HEK293 (cell line): ENCODE results near the gene VPS54.

Experiments used
- FEZF1 ChIP-seq: fragments of 450-650 bp; formaldehyde crosslinking; IDR thresholded peaks from 2 replicates; pipeline ENCODE4 v1.5.1; 2016; ENCODE audit warnings: missing biosample characterization, missing genetic modification characterization
- GFI1B ChIP-seq: fragments of 450-650 bp; formaldehyde crosslinking; IDR thresholded peaks from 2 replicates; pipeline ENCODE4 v1.5.1; 2016; ENCODE audit warnings: missing biosample characterization, missing genetic modification characterization
- ZNF169 ChIP-seq: fragments of 450-650 bp; formaldehyde crosslinking; IDR thresholded peaks from 2 replicates; pipeline ENCODE4 v1.5.1; 2016; ENCODE audit warnings: missing biosample characterization, missing genetic modification characterization
- ZNF175 ChIP-seq: fragments of 450-650 bp; formaldehyde crosslinking; IDR thresholded peaks from 2 replicates; pipeline ENCODE4 v1.5.1; 2016; ENCODE audit warnings: missing biosample characterization, missing genetic modification characterization
- ZNF202 ChIP-seq: fragments of 450-650 bp; formaldehyde crosslinking; IDR thresholded peaks from 2 replicates; pipeline ENCODE4 v1.5.1; 2016; ENCODE audit warnings: missing biosample characterization, missing genetic modification characterization, borderline replicate concordance
- ZNF248 ChIP-seq: fragments of 450-650 bp; formaldehyde crosslinking; IDR thresholded peaks from 2 replicates; pipeline ENCODE4 v1.5.1; 2017; ENCODE audit warnings: missing biosample characterization, missing genetic modification characterization
- ZNF426 ChIP-seq: fragments of 450-650 bp; formaldehyde crosslinking; IDR thresholded peaks from 2 replicates; pipeline ENCODE4 v1.5.1; 2017; ENCODE audit warnings: missing biosample characterization, missing genetic modification characterization, mild to moderate bottlenecking, inconsistent platforms, moderate library complexity
- ZNF529 ChIP-seq: fragments of 450-650 bp; formaldehyde crosslinking; IDR thresholded peaks from 2 replicates; pipeline ENCODE4 v1.5.1; 2017; ENCODE audit warnings: missing genetic modification characterization, missing biosample characterization; ENCODE audit not compliant: insufficient replicate concordance
- ZNF548 ChIP-seq: fragments of 450-650 bp; formaldehyde crosslinking; IDR thresholded peaks from 2 replicates; pipeline ENCODE4 v1.5.1; 2016; ENCODE audit warnings: missing biosample characterization, missing genetic modification characterization
- ZNF558 ChIP-seq: fragments of 450-650 bp; formaldehyde crosslinking; IDR thresholded peaks from 2 replicates; pipeline ENCODE4 v1.5.1; 2016; ENCODE audit warnings: missing biosample characterization, missing genetic modification characterization
- ZNF658 ChIP-seq: fragments of 450-650 bp; formaldehyde crosslinking; IDR thresholded peaks from 2 replicates; pipeline ENCODE4; 2016; ENCODE audit warnings: missing biosample characterization, missing genetic modification characterization
- ZNF664 ChIP-seq: fragments of 450-650 bp; formaldehyde crosslinking; IDR thresholded peaks from 2 replicates; pipeline ENCODE4 v1.5.1; 2016; ENCODE audit warnings: missing biosample characterization, missing genetic modification characterization
- TF ChIP-seq, protein P1 (sequence below): fragments of 450-650 bp; formaldehyde crosslinking; IDR thresholded peaks from 2 replicates; pipeline ENCODE4 v1.5.1; 2017; ENCODE audit warnings: missing biosample characterization, mild to moderate bottlenecking, missing genetic modification characterization, moderate library complexity
- TF ChIP-seq, protein P2 (sequence below): fragments of 450-650 bp; formaldehyde crosslinking; IDR thresholded peaks from 2 replicates; pipeline ENCODE4 v1.5.1; 2016; ENCODE audit warnings: missing biosample characterization, missing genetic modification characterization
- TF ChIP-seq, protein P3 (sequence below): fragments of 450-650 bp; formaldehyde crosslinking; IDR thresholded peaks from 2 replicates; pipeline ENCODE4 v1.5.1; 2017; ENCODE audit warnings: missing biosample characterization, missing genetic modification characterization
- TF ChIP-seq, protein P4 (sequence below): fragments of 450-650 bp; formaldehyde crosslinking; IDR thresholded peaks from 2 replicates; pipeline ENCODE4 v1.5.1; 2017; ENCODE audit warnings: missing biosample characterization, missing genetic modification characterization
- TF ChIP-seq, protein P5 (sequence below): fragments of 450-650 bp; formaldehyde crosslinking; IDR thresholded peaks from 2 replicates; pipeline ENCODE4 v1.5.1; 2016; ENCODE audit warnings: missing biosample characterization, missing genetic modification characterization
- TF ChIP-seq, protein P6 (sequence below): fragments of 450-650 bp; formaldehyde crosslinking; conservative IDR thresholded peaks from 2 replicates; pipeline ENCODE4 v1.5.1; 2016; ENCODE audit warnings: low read depth, missing biosample characterization, missing genetic modification characterization
- TF ChIP-seq, protein P7 (sequence below): fragments of 450-650 bp; formaldehyde crosslinking; IDR thresholded peaks from 2 replicates; pipeline ENCODE4 v1.5.1; 2016; ENCODE audit warnings: missing biosample characterization, missing genetic modification characterization, low read depth
- TF ChIP-seq, protein P8 (sequence below): fragments of 450-650 bp; formaldehyde crosslinking; IDR thresholded peaks from 2 replicates; pipeline ENCODE4; 2016; ENCODE audit warnings: missing biosample characterization, missing genetic modification characterization

Gene VPS54

DNA sequence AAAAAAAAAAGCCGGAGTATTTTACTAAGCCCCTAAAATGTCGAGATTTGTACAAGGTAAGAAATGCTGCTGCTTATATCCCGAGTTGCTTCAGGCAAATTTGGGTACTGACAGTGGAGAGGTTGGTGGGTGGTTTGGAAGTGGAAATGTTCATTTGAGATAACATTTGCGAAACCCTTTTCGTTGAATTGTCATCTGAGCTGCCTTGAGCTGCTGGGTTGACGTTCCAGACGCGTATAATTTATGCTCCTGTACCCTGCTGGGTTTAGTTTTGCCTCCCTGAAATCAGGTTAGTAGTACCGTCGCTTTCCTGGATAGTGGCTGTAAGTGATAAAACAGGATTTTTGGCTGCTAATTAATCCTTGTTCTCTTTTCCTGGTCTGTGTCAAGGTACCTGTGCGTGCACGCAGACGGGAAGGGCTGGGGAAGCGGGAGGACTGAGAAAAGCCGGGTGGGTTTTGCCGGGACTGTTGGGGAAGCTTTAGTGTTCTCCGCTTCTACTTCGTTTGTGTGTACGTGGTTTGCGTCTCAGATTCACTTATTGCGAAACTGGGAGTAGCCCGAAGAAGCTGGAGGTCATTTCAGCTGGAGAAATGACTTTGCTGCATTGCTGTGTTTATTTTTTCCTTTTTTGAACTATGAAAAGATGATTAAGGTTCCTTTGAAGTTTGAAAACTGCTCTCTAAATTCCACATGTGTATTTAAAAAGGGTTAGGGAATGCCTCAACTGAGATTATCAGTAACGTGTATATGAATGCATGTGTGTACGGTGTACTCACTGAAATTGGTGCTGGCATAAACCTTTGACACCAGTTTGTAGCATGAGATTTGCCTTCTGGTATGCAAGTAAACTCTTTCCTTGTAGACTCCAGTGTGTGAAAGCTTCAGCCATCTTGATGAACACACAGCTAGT, 176.8 kb downstream of the VPS54 start (continued):
- TF ChIP-seq, protein P1, sequence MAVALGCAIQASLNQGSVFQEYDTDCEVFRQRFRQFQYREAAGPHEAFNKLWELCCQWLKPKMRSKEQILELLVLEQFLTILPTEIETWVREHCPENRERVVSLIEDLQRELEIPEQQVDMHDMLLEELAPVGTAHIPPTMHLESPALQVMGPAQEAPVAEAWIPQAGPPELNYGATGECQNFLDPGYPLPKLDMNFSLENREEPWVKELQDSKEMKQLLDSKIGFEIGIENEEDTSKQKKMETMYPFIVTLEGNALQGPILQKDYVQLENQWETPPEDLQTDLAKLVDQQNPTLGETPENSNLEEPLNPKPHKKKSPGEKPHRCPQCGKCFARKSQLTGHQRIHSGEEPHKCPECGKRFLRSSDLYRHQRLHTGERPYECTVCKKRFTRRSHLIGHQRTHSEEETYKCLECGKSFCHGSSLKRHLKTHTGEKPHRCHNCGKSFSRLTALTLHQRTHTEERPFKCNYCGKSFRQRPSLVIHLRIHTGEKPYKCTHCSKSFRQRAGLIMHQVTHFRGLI (tag by site-specific recombination), result no peak
- TF ChIP-seq, protein P2, sequence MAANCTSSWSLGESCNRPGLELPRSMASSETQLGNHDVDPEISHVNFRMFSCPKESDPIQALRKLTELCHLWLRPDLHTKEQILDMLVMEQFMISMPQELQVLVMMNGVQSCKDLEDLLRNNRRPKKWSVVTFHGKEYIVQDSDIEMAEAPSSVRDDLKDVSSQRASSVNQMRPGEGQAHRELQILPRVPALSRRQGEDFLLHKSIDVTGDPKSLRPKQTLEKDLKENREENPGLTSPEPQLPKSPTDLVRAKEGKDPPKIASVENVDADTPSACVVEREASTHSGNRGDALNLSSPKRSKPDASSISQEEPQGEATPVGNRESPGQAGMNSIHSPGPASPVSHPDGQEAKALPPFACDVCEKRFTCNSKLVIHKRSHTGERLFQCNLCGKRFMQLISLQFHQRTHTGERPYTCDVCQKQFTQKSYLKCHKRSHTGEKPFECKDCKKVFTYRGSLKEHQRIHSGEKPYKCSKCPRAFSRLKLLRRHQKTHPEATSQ (tag by site-specific recombination), result no peak
- TF ChIP-seq, protein P3, sequence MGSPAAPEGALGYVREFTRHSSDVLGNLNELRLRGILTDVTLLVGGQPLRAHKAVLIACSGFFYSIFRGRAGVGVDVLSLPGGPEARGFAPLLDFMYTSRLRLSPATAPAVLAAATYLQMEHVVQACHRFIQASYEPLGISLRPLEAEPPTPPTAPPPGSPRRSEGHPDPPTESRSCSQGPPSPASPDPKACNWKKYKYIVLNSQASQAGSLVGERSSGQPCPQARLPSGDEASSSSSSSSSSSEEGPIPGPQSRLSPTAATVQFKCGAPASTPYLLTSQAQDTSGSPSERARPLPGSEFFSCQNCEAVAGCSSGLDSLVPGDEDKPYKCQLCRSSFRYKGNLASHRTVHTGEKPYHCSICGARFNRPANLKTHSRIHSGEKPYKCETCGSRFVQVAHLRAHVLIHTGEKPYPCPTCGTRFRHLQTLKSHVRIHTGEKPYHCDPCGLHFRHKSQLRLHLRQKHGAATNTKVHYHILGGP (tag by site-specific recombination), result peak; percentile 59; the same call in 1 of the 2 replicates
- TF ChIP-seq ZNF658 (tag by site-specific recombination) (no peak), ZNF548 (tag by site-specific recombination) (no peak), ZNF664 (tag by site-specific recombination) (no peak), ZNF558 (tag by site-specific recombination) (no peak), FEZF1 (tag by site-specific recombination) (no peak; the same call in 1 of the 2 replicates), ZNF202 (tag by site-specific recombination) (no peak), ZNF169 (no peak), ZNF426 (tag by site-specific recombination) (no peak), GFI1B (tag by site-specific recombination) (peak; percentile 15; the same call in 1 of the 2 replicates), ZNF175 (tag by site-specific recombination) (no peak), ZNF529 (tag by site-specific recombination) (no peak), ZNF248 (tag by site-specific recombination) (no peak)
- TF ChIP-seq, protein P4, sequence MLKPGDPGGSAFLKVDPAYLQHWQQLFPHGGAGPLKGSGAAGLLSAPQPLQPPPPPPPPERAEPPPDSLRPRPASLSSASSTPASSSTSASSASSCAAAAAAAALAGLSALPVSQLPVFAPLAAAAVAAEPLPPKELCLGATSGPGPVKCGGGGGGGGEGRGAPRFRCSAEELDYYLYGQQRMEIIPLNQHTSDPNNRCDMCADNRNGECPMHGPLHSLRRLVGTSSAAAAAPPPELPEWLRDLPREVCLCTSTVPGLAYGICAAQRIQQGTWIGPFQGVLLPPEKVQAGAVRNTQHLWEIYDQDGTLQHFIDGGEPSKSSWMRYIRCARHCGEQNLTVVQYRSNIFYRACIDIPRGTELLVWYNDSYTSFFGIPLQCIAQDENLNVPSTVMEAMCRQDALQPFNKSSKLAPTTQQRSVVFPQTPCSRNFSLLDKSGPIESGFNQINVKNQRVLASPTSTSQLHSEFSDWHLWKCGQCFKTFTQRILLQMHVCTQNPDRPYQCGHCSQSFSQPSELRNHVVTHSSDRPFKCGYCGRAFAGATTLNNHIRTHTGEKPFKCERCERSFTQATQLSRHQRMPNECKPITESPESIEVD (tag by site-specific recombination), result no peak; the same call in 1 of the 2 replicates
- TF ChIP-seq, protein P5, sequence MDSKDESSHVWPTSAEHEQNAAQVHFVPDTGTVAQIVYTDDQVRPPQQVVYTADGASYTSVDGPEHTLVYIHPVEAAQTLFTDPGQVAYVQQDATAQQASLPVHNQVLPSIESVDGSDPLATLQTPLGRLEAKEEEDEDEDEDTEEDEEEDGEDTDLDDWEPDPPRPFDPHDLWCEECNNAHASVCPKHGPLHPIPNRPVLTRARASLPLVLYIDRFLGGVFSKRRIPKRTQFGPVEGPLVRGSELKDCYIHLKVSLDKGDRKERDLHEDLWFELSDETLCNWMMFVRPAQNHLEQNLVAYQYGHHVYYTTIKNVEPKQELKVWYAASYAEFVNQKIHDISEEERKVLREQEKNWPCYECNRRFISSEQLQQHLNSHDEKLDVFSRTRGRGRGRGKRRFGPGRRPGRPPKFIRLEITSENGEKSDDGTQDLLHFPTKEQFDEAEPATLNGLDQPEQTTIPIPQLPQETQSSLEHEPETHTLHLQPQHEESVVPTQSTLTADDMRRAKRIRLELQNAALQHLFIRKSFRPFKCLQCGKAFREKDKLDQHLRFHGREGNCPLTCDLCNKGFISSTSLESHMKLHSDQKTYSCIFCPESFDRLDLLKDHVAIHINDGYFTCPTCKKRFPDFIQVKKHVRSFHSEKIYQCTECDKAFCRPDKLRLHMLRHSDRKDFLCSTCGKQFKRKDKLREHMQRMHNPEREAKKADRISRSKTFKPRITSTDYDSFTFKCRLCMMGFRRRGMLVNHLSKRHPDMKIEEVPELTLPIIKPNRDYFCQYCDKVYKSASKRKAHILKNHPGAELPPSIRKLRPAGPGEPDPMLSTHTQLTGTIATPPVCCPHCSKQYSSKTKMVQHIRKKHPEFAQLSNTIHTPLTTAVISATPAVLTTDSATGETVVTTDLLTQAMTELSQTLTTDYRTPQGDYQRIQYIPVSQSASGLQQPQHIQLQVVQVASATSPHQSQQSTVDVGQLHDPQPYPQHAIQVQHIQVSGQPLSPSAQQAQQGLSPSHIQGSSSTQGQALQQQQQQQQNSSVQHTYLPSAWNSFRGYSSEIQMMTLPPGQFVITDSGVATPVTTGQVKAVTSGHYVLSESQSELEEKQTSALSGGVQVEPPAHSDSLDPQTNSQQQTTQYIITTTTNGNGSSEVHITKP (tag by site-specific recombination), result peak; percentile 52; the same call in 1 of the 2 replicates
- TF ChIP-seq, protein P6, sequence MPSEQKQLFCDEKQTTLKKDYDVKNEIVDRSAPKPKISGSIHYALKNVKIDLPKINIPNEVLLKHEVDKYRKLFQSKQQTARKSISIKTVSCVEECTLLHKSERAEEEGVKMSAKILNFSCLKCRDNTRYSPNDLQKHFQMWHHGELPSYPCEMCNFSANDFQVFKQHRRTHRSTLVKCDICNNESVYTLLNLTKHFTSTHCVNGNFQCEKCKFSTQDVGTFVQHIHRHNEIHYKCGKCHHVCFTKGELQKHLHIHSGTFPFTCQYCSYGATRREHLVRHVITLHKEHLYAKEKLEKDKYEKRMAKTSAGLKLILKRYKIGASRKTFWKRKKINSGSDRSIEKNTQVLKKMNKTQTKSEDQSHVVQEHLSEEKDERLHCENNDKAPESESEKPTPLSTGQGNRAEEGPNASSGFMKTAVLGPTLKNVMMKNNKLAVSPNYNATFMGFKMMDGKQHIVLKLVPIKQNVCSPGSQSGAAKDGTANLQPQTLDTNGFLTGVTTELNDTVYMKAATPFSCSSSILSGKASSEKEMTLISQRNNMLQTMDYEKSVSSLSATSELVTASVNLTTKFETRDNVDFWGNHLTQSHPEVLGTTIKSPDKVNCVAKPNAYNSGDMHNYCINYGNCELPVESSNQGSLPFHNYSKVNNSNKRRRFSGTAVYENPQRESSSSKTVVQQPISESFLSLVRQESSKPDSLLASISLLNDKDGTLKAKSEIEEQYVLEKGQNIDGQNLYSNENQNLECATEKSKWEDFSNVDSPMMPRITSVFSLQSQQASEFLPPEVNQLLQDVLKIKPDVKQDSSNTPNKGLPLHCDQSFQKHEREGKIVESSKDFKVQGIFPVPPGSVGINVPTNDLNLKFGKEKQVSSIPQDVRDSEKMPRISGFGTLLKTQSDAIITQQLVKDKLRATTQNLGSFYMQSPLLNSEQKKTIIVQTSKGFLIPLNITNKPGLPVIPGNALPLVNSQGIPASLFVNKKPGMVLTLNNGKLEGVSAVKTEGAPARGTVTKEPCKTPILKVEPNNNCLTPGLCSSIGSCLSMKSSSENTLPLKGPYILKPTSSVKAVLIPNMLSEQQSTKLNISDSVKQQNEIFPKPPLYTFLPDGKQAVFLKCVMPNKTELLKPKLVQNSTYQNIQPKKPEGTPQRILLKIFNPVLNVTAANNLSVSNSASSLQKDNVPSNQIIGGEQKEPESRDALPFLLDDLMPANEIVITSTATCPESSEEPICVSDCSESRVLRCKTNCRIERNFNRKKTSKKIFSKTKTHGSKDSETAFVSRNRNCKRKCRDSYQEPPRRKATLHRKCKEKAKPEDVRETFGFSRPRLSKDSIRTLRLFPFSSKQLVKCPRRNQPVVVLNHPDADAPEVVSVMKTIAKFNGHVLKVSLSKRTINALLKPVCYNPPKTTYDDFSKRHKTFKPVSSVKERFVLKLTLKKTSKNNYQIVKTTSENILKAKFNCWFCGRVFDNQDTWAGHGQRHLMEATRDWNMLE (tag by site-specific recombination), result no peak
- TF ChIP-seq, protein P7, sequence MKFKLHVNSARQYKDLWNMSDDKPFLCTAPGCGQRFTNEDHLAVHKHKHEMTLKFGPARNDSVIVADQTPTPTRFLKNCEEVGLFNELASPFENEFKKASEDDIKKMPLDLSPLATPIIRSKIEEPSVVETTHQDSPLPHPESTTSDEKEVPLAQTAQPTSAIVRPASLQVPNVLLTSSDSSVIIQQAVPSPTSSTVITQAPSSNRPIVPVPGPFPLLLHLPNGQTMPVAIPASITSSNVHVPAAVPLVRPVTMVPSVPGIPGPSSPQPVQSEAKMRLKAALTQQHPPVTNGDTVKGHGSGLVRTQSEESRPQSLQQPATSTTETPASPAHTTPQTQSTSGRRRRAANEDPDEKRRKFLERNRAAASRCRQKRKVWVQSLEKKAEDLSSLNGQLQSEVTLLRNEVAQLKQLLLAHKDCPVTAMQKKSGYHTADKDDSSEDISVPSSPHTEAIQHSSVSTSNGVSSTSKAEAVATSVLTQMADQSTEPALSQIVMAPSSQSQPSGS (tag by site-specific recombination), result no peak
- TF ChIP-seq, protein P8, sequence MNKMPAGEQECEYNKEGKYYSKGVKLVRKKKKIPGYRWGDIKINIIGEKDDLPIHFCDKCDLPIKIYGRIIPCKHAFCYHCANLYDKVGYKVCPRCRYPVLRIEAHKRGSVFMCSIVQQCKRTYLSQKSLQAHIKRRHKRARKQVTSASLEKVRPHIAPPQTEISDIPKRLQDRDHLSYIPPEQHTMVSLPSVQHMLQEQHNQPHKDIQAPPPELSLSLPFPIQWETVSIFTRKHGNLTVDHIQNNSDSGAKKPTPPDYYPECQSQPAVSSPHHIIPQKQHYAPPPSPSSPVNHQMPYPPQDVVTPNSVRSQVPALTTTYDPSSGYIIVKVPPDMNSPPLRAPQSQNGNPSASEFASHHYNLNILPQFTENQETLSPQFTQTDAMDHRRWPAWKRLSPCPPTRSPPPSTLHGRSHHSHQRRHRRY (tag by site-specific recombination), result no peak
